HG03342 (cell line): ENCODE measurements around the gene SUPT5H.

Experiments
- ATAC-seq: cut with Tn5 transposase; IDR thresholded peaks from one replicate; pipeline ENCODE4 v1.9.1; 2021; ENCODE audit warnings: mild to moderate bottlenecking, moderate library complexity; ENCODE audit not compliant: unreplicated experiment

Gene SUPT5H

DNA sequence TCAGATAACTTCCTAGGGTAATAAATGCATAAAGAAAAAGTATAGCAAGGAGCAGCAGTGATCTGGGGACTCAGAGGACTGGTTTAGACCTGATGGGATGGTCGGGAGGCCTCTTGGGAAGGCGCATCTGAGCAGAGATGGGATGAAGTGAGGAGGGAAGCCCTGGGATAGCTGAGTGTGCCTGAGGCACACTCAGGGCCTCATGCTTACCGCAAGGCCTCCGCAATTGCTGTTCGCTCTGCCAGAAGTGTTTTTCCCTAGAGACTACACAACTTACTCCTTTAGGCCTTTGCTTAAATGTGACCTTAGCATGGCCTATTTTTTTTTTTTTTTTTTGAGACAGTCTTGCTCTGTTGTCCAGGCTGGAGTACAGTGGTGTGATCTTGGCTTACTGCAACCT is 49.3 kb downstream of the SUPT5H start:
- no peak for ATAC-seq

- no peak for ATAC-seq
These were observed 50.7 kb downstream of the SUPT5H start for GRCh38 chr19:39496063-39496462.

DNA sequence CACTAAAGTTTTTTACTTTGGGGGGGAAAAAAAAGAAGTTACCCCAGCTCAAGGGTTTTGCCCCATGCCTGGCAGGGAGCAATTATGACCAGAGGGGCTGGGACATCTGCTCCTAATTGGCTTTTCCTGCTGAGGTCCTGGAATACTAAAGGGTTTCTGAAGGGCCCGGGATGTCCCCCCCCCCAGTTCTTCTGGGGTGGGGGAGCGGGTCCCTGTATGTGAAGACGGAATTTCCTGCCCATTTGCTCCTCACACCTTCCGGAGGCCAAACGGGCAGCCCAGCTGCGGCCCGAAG is 52.3 kb downstream of the SUPT5H start:
- ATAC-seq, result no peak

GRCh38 chr19:39497996-39498797 is 52.8 kb downstream of the SUPT5H start:
- ATAC-seq, result no peak

- ATAC-seq, result no peak
These were observed 53.6 kb downstream of the SUPT5H start, which contains the start of gene DLL3 for GRCh38 chr19:39498798-39499642. TSS of gene DLL3 (plus strand) at chr19:39498947. CDS start at chr19:39498975, 28 bp downstream.

DNA sequence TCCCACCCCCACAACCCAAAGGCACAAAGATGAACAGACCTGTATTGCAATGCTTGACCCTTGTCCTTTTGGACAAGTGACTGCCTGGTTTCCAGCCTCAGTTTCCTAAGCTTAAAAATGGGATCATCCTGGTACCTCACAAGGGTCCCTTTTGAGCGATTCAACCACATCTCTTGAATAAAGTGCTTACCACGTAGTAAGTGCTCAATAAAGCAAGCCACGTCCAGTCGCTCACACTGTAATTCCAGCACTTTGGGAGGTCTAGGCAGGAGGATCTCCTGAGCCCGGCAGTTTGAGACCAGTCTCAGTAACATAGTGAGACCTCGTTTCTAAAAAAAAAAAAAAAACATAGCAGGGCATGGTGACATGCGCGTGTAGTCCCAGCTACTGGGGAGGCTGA is 54.5 kb downstream of the SUPT5H start:
- ATAC-seq, result no peak

- ATAC-seq, result no peak
These were observed 55.2 kb downstream of the SUPT5H start for GRCh38 chr19:39500543-39500942.

DNA sequence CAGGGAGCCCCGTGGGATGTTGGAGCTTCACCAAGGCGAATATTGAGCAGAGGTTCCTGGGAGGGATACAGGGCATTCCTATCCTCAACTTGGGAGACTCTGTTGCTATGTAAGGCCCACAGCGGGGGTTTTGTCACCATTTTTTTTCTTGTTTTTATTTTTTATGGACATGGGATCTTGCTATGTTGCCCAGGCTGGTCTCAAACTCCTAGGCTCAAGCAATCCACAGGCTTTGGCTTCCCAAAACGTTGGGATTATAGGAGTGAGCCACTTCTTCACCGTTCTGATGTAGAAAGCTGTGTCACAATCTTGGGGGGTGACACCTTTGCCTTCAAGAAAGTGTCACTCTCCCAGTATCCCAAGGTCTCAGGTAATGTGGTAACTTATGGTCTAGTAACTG is 56.0 kb downstream of the SUPT5H start:
- no peak for ATAC-seq

- no peak for ATAC-seq
These were observed 57.4 kb downstream of the SUPT5H start for GRCh38 chr19:39502640-39503417.

GRCh38 chr19:39506598-39506943 is 61.2 kb downstream of the SUPT5H start:
- no peak for ATAC-seq

DNA sequence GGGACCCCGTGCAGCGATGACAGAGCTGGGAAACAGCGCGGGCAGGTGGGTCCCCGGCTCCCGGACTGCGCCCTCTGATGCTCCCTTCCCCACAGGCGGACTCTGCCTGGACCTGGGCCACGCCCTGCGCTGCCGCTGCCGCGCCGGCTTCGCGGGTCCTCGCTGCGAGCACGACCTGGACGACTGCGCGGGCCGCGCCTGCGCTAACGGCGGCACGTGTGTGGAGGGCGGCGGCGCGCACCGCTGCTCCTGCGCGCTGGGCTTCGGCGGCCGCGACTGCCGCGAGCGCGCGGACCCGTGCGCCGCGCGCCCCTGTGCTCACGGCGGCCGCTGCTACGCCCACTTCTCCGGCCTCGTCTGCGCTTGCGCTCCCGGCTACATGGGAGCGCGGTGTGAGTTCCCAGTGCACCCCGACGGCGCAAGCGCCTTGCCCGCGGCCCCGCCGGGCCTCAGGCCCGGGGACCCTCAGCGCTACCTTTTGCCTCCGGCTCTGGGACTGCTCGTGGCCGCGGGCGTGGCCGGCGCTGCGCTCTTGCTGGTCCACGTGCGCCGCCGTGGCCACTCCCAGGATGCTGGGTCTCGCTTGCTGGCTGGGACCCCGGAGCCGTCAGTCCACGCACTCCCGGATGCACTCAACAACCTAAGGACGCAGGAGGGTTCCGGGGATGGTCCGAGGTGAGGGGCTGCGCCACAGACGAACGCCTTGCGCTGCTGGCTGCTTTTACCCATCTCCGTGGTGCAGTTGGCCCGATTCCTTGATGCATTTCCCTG is 61.7 kb downstream of the SUPT5H start:
- ATAC-seq, result peak; percentile 55

DNA sequence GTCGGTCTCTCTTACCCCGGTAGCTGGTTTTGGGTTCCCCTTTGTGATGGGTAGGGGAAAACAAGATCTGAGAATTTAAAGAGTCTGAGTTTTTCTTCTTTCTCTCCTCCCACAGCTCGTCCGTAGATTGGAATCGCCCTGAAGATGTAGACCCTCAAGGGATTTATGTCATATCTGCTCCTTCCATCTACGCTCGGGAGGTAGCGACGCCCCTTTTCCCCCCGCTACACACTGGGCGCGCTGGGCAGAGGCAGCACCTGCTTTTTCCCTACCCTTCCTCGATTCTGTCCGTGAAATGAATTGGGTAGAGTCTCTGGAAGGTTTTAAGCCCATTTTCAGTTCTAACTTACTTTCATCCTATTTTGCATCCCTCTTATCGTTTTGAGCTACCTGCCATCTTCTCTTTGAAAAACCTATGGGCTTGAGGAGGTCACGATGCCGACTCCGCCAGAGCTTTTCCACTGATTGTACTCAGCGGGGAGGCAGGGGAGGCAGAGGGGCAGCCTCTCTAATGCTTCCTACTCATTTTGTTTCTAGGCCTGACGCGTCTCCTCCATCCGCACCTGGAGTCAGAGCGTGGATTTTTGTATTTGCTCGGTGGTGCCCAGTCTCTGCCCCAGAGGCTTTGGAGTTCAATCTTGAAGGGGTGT is 62.5 kb downstream of the SUPT5H start:
- ATAC-seq, result no peak

DNA sequence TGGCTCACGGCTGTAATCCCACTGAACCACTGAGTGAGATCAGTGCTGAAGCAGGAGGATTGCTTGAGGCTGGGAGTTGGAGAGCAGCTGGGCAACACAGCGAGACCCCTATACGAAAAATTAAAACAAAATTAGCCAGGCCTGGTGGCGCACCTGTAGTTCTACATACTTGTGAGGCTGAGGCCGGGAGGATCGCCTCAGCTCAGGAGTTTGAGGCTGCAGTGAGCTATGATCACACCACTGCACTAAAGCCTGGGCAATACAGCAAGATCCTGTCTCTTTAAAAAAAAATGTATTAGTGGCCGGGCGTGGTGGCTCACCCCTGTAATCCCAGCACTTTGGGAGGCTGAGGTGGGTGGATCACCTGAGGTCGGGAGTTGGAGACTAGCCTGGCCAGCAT is 63.2 kb downstream of the SUPT5H start:
- ATAC-seq, result no peak

DNA sequence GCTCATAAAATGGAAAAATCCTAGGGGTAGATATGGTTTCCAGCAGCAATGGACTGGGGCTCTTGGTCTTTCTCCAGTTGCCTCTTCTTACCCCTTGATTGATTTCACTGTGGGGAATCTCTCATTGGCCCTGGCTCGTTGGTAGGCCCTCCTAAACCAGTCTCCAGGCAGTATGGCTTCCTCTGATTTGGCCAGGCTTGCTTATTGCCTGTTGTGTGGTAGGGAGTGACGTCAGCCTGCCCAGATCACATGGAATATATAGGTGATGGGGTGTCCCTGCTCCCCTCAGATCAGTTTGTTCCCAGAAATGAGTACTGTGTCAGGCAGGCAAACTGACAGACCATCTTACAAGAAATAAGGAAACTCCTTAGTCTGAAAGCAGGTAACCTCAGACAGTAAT is 63.9 kb downstream of the SUPT5H start:
- ATAC-seq, result no peak

GRCh38 chr19:39512988-39513387 is 67.6 kb downstream of the SUPT5H start:
- ATAC-seq, result no peak

- no peak for ATAC-seq
These were observed 69.6 kb downstream of the SUPT5H start, which contains the start of gene SELENOV for GRCh38 chr19:39514840-39515550. TSS of gene SELENOV (plus strand) at chr19:39515139. CDS start at chr19:39515213, 74 bp downstream.

DNA sequence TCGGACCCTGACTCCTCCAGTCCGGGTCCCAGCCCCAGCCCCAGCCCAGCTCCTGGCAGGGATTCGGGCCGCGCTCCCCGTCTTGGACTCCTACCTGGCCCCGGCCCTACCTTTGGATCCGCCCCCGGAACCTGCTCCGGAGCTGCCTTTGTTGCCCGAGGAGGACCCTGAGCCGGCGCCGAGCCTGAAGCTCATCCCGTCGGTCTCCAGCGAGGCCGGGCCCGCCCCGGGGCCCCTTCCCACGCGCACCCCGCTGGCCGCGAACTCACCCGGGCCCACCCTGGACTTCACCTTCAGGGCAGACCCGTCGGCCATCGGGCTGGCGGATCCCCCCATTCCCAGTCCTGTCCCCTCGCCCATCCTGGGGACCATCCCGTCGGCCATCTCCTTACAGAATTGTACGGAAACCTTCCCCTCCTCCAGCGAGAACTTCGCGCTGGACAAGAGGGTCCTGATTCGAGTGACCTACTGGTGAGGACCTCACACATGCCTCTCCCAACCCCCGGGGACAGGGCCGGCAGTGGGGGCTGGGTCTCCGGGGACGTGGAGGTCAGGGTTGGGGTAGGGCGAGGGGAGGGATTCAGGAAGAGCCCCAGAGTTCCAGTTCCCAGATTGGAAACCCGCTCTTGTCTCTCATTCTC is 70.3 kb downstream of the SUPT5H start:
- no peak for ATAC-seq

DNA sequence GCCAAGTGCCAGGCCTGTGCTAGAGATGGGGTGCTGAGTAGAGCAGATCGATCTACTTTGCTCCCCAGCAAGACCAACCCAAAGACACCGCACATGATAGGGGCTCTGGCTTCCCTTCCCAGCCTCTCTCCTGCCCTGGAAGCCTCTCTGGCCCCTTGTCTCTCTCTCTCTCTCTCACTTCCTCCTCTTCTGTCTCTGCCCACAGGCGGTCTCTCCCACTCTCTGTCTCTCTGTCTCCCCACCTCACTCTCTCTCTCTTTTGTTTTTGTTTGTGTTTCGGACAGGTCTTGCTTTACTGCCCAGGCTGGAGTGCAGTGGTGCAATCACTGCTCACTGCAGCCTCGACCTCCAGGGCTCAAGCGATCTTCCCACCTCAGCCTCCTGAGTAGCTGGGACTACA is 70.9 kb downstream of the SUPT5H start:
- no peak for ATAC-seq

GRCh38 chr19:39517432-39517831 is 72.0 kb downstream of the SUPT5H start:
- ATAC-seq, result no peak
